Measurements from ENCODE around the gene CPT1C. TPM values are rescaled to one million over a fixed set of nuclear protein-coding genes. Genes with fewer than 3 reads are reported as not detected.

Gene CPT1C
- total and polyA plus RNA-seq, 2 of the 8 experiments (the other 6 are each of a cell fraction or from before 2014, with no cell fraction given), result 79.6 to 91.8 TPM

- Histone ChIP-seq H3K9ac (replicated peaks in 1 of 4; ENCODE audit: extremely low read depth in 1 of 4, low read depth in 3 of 4, low read length in 3 of 4) (no peak overlapping the region), H2BK5ac (ENCODE audit: low read depth, low read length) (no peak overlapping the region), H4K91ac (replicated peaks; ENCODE audit: insufficient read length, low read length) (no peak overlapping the region), H3K4me1 (replicated peaks in 1 of 4; ENCODE audit: control insufficient read depth in 3 of 4, insufficient read depth in 4 of 4, low read length in 3 of 4) (peaks cover 0 to 21% (median 14%) of the 10 kb centered on the region in 4 experiments; a peak in 6 of 7 replicates), H3K18ac (ENCODE audit: extremely low read depth, low read length) (no peak overlapping the region), H3K4me3 (ENCODE audit: extremely low read depth in 1 of 4, insufficient read depth in 2 of 4, low read depth in 3 of 4, low read length in 4 of 4) (no peak overlapping the region), H2BK20ac (ENCODE audit: low read length) (no peak overlapping the region), H3K4ac (replicated peaks; ENCODE audit: insufficient read length, low read depth, low read length) (no peak overlapping the region), H2AFZ (ENCODE audit: low read length) (no peak overlapping the region), H4K5ac (ENCODE audit: insufficient read length, low read depth, low read length) (no peak overlapping the region), H3K27me3 (replicated peaks in 1 of 4; ENCODE audit: control insufficient read depth in 3 of 4, extremely low read depth in 1 of 4, insufficient read depth in 3 of 4, low read length in 3 of 4) (no peaks in the 10 kb centered on the region), H3K79me1 (ENCODE audit: low read depth, low read length) (peaks cover 10% of the 10 kb centered on the region; the same call in 1 of the 2 replicates), H3K9me3 (ENCODE audit: insufficient read depth in 2 of 2, low read depth in 1 of 2, low read length in 1 of 2) (no peaks in the 10 kb centered on the region), H3K79me2 (ENCODE audit: control insufficient read depth in 1 of 2, insufficient read depth in 2 of 2, low read length in 2 of 2) (peaks cover 0 to 13% of the 10 kb centered on the region in 2 experiments; a peak in 2 of 4 replicates), H3K27ac (ENCODE audit: low read depth, low read length) (no peak overlapping the region), H4K20me1 (replicated peaks in 1 of 2; ENCODE audit: control insufficient read depth in 1 of 2, insufficient read depth in 2 of 2, low read length in 2 of 2) (peaks cover 21 to 41% of the 10 kb centered on the region in 2 experiments), H3K23ac (ENCODE audit: insufficient read length) (no peak overlapping the region), H2AK5ac (ENCODE audit: low read depth, low read length) (no peak overlapping the region), H2BK120ac (replicated peaks; ENCODE audit: low read depth, low read length) (no peak overlapping the region), H2BK12ac (ENCODE audit: low read depth, low read length) (no peak overlapping the region), H3K23me2 (ENCODE audit: low read depth, low read length) (peaks cover 20% of the 10 kb centered on the region), H2BK15ac (ENCODE audit: low read length) (no peak overlapping the region), H3K56ac (replicated peaks; ENCODE audit: insufficient read length, low read depth, low read length) (no peak overlapping the region), H3K14ac (ENCODE audit: insufficient read length) (no peak overlapping the region), H4K8ac (ENCODE audit: extremely low read depth, insufficient read depth, low read length) (no peak overlapping the region), H3K4me2 (ENCODE audit: insufficient read depth in 1 of 2, low read depth in 2 of 2, low read length in 2 of 2) (no peak overlapping the region), H3K36me3 (ENCODE audit: control insufficient read depth in 2 of 4, insufficient read depth in 4 of 4, low read length in 3 of 4) (peaks cover 21 to 50% (median 34%) of the 10 kb centered on the region in 4 experiments)
- DNase-seq (ENCODE audit: low read depth in 1 of 2, low spot score in 2 of 2), result no peak
- FAIRE-seq, result no peak
- POLR2A ChIA-PET (ENCODE audit: partially characterized antibody), result interaction anchor here (0.7 to 12.2 kb wide), 8 partner anchors 8 to 191 kb away, joined by 3 to 168 read pairs (median 4); partner anchors contain the start of genes PRMT1 and RPS11
- 94% methylated on average over 8 of the region's 12 CpGs; no CpG with 5 or more reads in 1 of the 2 experiments for WGBS, 2 experiments (ENCODE audit: extremely low coverage in 1 of 2, insufficient coverage in 1 of 2, insufficient read length in 1 of 2, insufficient replicate concordance in 2 of 2, low coverage in 1 of 2, low lambda C conversion rate in 2 of 2, missing lambda C conversion rate in 1 of 2)
- CTCF ChIA-PET (ENCODE audit: partially characterized antibody), result interaction anchor here (0.6 to 2.0 kb wide), 5 partner anchors 8 to 339 kb away, joined by 3 to 11 read pairs (median 4); no protein-coding TSS in a partner anchor
- no peak for TF ChIP-seq SUZ12 (IDR thresholded peaks at IDR 0.05; ENCODE audit: low read length)
- no peak for TF ChIP-seq EGR1 (IDR thresholded peaks at IDR 0.05; ENCODE audit: borderline replicate concordance, low read depth, low read length)
- no peak for TF ChIP-seq HDAC6 (IDR thresholded peaks at IDR 0.05; ENCODE audit: low read depth, low read length)
- TF ChIP-seq, protein P1, sequence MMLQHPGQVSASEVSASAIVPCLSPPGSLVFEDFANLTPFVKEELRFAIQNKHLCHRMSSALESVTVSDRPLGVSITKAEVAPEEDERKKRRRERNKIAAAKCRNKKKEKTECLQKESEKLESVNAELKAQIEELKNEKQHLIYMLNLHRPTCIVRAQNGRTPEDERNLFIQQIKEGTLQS (IDR thresholded peaks at IDR 0.05; ENCODE audit: insufficient read depth, low read depth, low read length), result no peak
- TF ChIP-seq, protein P2, sequence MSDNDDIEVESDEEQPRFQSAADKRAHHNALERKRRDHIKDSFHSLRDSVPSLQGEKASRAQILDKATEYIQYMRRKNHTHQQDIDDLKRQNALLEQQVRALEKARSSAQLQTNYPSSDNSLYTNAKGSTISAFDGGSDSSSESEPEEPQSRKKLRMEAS (IDR thresholded peaks at IDR 0.05), result no peak
- TF ChIP-seq TBP (IDR thresholded peaks at IDR 0.05; ENCODE audit: low read depth, low read length), result no peak
- TF ChIP-seq RXRA (IDR thresholded peaks at IDR 0.05; ENCODE audit: insufficient read depth, low read depth, low read length), result no peak
- TF ChIP-seq USF2 (IDR thresholded peaks at IDR 0.05; ENCODE audit: low read length), result no peak
- no peak for TF ChIP-seq SIRT6 (IDR thresholded peaks at IDR 0.05; ENCODE audit: low read length)
- TF ChIP-seq NRF1 (IDR thresholded peaks at IDR 0.05; ENCODE audit: low read depth, low read length), result no peak
Measured at GRCh38 chr19:49687150-49687549, 3.8 kb upstream of the CPT1C start.

Data from H1 (cell line).